DOHH2 (cell line): ENCODE data around the gene TSC22D1.

Experiments used
- CTCF ChIP-seq: fragments of 200-600 bp; sonication (generic); IDR thresholded peaks from one replicate; pipeline ENCODE4 v1.5.1; 2014; ENCODE audit warnings: antibody characterized with exemption, mild to moderate bottlenecking, low read depth, low read length; ENCODE audit not compliant: poor library complexity, severe bottlenecking
- EZH2phosphoT487 ChIP-seq: fragments of 200-600 bp; sonication (generic); IDR thresholded peaks from 2 replicates; pipeline ENCODE4 v1.6.1; 2017; ENCODE audit warnings: borderline replicate concordance, mild to moderate bottlenecking, antibody characterized with exemption, low read length, moderate library complexity, mixed read lengths

DNA sequence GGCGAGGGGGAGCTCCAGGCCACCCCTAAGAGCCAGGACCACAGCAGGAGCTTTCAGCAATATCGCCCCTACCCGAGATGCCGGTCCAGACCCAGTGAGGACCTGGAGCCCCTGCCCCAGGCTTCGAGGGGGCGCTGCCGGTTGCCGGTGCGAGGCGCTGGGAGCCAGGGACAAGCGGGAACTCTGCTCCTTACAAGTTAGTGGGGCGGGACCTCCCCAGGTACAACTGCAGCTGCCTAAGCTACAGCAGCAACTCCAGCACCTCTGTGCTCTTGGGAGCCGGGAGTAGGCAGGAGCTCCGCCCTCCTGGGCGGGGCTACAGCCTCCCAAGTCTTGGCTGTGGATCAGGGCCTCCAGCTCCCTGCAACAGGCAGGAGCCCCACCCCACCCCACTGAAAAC, 15.2 kb upstream of the TSC22D1 start:
- no peak for TF ChIP-seq CTCF
- TF ChIP-seq EZH2phosphoT487 = no peak
